Keratinocyte (primary cell): ENCODE results near the gene LRRC9. TPM values are rescaled to one million over a fixed set of nuclear protein-coding genes. Genes with fewer than 3 reads are reported as not detected.

Source experiments
- DNase-seq: peaks from one replicate; pipeline ENCODE4 v3.0.0-alpha.2; 2011; ENCODE audit warnings: low read depth, missing footprints, low spot score
- FAIRE-seq: peaks from 2 replicates; lab custom pipeline; 2011; peaks lifted over from hg19 to GRCh38; lab: Jason Lieb, UNC
- H2AFZ ChIP-seq: 2 replicates; pipeline ENCODE4 v1.6.0; 2012; ENCODE audit warnings: low read length, control low read depth, inconsistent platforms; ENCODE audit not compliant: control insufficient read depth
- H3K27ac ChIP-seq: 2 replicates; pipeline ENCODE4 v1.5.1; 2011; ENCODE audit warnings: low read length; ENCODE audit not compliant: control insufficient read depth, insufficient read depth
- H3K27me3 ChIP-seq: 3 replicates; pipeline ENCODE4 v1.6.0; 2011; ENCODE audit warnings: low read length; ENCODE audit not compliant: control insufficient read depth, insufficient read depth; ENCODE audit errors: extremely low read depth
- H3K36me3 ChIP-seq, 2 experiments: 2 replicates in 1 of 2; 3 replicates in 1 of 2; pipeline ENCODE4 v1.5.1; 2011; ENCODE audit warnings: low read length in 2 of 2, mild to moderate bottlenecking in 1 of 2; ENCODE audit not compliant: control insufficient read depth in 2 of 2, insufficient read depth in 2 of 2; ENCODE audit errors: extremely low read depth in 1 of 2
- H3K4me1 ChIP-seq: 3 replicates; pipeline ENCODE4 v1.5.1; 2011; ENCODE audit warnings: low read length; ENCODE audit not compliant: control insufficient read depth, insufficient read depth; ENCODE audit errors: extremely low read depth
- H3K4me2 ChIP-seq: 3 replicates; pipeline ENCODE4 v1.6.0; 2011; ENCODE audit warnings: low read depth, low read length; ENCODE audit not compliant: control insufficient read depth, insufficient read depth; ENCODE audit errors: extremely low read depth
- H3K4me3 ChIP-seq, 3 experiments: fragments of 200-600 bp in 1 of 3; sonication (generic) in 1 of 3; 2 replicates in 2 of 3; 3 replicates in 1 of 3; pipeline ENCODE4 v1.5.1; 2011 to 2016; ENCODE audit warnings: low read length in 3 of 3, mild to moderate bottlenecking in 3 of 3, control low read depth in 2 of 3, inconsistent platforms in 1 of 3, low read depth in 1 of 3, mixed read lengths in 1 of 3, mixed run types in 1 of 3, moderate library complexity in 1 of 3; ENCODE audit not compliant: control insufficient read depth in 2 of 3, insufficient read depth in 2 of 3; ENCODE audit errors: extremely low read depth in 1 of 3
- H3K79me2 ChIP-seq: 2 replicates; pipeline ENCODE4 v1.6.0; 2012; ENCODE audit warnings: low read length; ENCODE audit not compliant: control insufficient read depth, insufficient read depth
- H3K9ac ChIP-seq: 3 replicates; pipeline ENCODE4 v1.6.0; 2011; ENCODE audit warnings: low read length; ENCODE audit not compliant: control insufficient read depth, insufficient read depth; ENCODE audit errors: extremely low read depth
- H3K9me1 ChIP-seq: 3 replicates; pipeline ENCODE4 v1.6.0; 2011; ENCODE audit warnings: low read length; ENCODE audit not compliant: control insufficient read depth, insufficient read depth; ENCODE audit errors: extremely low read depth
- H3K9me3 ChIP-seq: 2 replicates; pipeline ENCODE4 v1.5.1; 2012; ENCODE audit warnings: low read depth, low read length; ENCODE audit not compliant: control insufficient read depth
- H4K20me1 ChIP-seq: 3 replicates; pipeline ENCODE4 v1.6.0; 2011; ENCODE audit warnings: low read length; ENCODE audit not compliant: control insufficient read depth, insufficient read depth; ENCODE audit errors: extremely low read depth
- EZH2 ChIP-seq: IDR thresholded peaks from one replicate; pipeline ENCODE4 v1.6.1; 2012; ENCODE audit warnings: inconsistent platforms, mild to moderate bottlenecking, low read length, moderate library complexity
- dilution Hi-C: fragments of 300-500 bp; cut with MboI; formaldehyde crosslinking; loops from one replicate; pipeline ENCODE4 v1.7.0; 2020; ENCODE audit warnings: low sequenced_read_pairs; ENCODE audit not compliant: extremely low pct_ligation_motif_present
- polyA plus RNA-seq, 5 experiments: library from polyadenylated mRNA; depleted of rRNA in 3 of 5; stranded (reverse) in 3 of 5; stranded (forward) in 1 of 5; unstranded in 1 of 5; fragments of >200 nt; gene quantifications; 1 replicate in 1 of 5; 2 replicates in 3 of 5; 3 replicates in 1 of 5; pipeline versions ENCODE4 v1.2.1 to v1.2.3, GENCODE V29; 2011 to 2012; ENCODE audit warnings: missing spikeins in 2 of 5, low read depth in 1 of 5, low replicate concordance in 1 of 5
- TF ChIP-seq, protein P1 (sequence below), 3 experiments: IDR thresholded peaks in 1 of 3; conservative IDR thresholded peaks in 1 of 3; optimal IDR thresholded peaks in 1 of 3; 2 replicates in 2 of 3; 3 replicates in 1 of 3; pipeline versions ENCODE3 to v1.5.1; 2011; ENCODE audit warnings: low read length in 3 of 3, mild to moderate bottlenecking in 3 of 3, moderate library complexity in 2 of 3, control low read depth in 1 of 3, inconsistent platforms in 1 of 3; ENCODE audit not compliant: insufficient read depth in 2 of 3; ENCODE audit errors: extremely low read depth in 1 of 3

The LRRC9 gene
- polyA plus RNA-seq, 1 donor (not counting 4 experiments of a cell fraction or from before 2014, with no cell fraction given), result not detected

DNA sequence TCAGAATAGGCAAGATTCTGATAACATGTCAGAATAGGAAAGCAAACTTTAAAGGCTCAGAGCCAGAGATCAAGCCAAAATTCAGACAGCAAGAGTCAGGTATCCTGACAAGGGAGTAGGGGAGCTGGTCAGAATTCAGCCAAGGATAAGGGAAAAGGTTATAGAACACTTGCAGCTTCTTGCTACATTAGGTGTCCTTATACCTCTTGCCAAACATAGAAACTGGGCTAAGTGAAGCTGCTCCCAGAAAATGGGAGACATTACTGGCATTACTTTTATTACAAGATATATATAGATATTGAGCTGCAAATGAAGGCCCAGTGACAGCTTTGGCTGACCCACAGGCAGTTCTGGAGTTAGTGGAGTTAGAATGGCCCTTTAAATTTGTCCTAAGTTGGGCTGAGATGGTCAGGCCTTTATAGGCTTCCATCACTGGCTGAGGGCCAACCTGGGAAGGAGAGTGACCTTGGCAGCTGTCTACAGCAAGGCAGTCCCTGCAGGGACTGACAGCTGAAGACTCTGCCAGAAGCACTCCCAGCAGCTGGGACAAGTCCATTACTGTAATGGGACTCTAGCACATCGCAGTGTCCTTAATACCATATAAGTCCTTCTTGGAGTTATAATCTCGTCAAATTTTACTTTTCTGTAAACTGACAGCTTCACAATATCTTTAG lies 83.0 kb downstream of the LRRC9 start:
- Histone ChIP-seq H3K4me3 (no peak overlapping the region), H3K27me3 (no peaks in the 10 kb centered on the region), H3K36me3 (no peaks in the 10 kb centered on the region), H3K9me1 (no peaks in the 10 kb centered on the region), H2AFZ (no peak overlapping the region), H4K20me1 (no peaks in the 10 kb centered on the region), H3K4me2 (no peak overlapping the region), H3K79me2 (no peaks in the 10 kb centered on the region), H3K9ac (no peak overlapping the region), H3K27ac (no peak overlapping the region), H3K9me3 (no peaks in the 10 kb centered on the region), H3K4me1 (no peaks in the 10 kb centered on the region)
- dilution Hi-C loops, result no loop called here
- no peak for DNase-seq
- FAIRE-seq, result no peak
- TF ChIP-seq, protein P1, sequence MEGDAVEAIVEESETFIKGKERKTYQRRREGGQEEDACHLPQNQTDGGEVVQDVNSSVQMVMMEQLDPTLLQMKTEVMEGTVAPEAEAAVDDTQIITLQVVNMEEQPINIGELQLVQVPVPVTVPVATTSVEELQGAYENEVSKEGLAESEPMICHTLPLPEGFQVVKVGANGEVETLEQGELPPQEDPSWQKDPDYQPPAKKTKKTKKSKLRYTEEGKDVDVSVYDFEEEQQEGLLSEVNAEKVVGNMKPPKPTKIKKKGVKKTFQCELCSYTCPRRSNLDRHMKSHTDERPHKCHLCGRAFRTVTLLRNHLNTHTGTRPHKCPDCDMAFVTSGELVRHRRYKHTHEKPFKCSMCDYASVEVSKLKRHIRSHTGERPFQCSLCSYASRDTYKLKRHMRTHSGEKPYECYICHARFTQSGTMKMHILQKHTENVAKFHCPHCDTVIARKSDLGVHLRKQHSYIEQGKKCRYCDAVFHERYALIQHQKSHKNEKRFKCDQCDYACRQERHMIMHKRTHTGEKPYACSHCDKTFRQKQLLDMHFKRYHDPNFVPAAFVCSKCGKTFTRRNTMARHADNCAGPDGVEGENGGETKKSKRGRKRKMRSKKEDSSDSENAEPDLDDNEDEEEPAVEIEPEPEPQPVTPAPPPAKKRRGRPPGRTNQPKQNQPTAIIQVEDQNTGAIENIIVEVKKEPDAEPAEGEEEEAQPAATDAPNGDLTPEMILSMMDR (optimal IDR thresholded peaks at IDR 0.05 in 1 of 3, IDR thresholded peaks at IDR 0.05 in 1 of 3, conservative IDR thresholded peaks at IDR 0.05 in 1 of 3; ENCODE audit: extremely low read depth in 1 of 3, insufficient read depth in 2 of 3, low read length in 3 of 3), result no peak
- no peak for TF ChIP-seq EZH2

DNA sequence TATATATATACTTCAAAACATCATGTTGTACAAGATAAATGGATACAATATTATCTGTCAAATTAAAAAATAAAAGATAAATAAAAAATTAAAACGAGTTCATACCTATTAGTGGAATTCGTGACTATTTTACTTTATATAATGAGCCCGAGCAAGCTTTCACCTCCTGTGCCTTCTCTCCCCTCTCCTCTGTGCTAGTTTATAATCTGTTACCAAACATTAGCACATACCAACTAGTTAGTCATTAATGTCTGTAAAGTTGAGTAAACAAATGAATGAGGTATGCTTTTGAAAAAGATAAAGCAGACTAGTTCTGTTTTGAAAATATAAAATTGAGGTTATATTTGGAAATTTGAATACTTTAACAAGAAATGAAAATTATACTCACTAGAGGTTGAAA lies 84.0 kb downstream of the LRRC9 start:
- no peak for FAIRE-seq
- Histone ChIP-seq H3K9me1 (no peaks in the 10 kb centered on the region), H3K4me3 (no peak overlapping the region), H2AFZ (no peak overlapping the region), H3K79me2 (no peaks in the 10 kb centered on the region), H3K9ac (no peak overlapping the region), H4K20me1 (no peaks in the 10 kb centered on the region), H3K27me3 (no peaks in the 10 kb centered on the region), H3K27ac (no peak overlapping the region), H3K4me2 (no peak overlapping the region), H3K4me1 (no peaks in the 10 kb centered on the region), H3K9me3 (no peaks in the 10 kb centered on the region), H3K36me3 (no peaks in the 10 kb centered on the region)
- DNase-seq, result no peak
- dilution Hi-C loops, result no loop called here
- TF ChIP-seq EZH2, result no peak
- TF ChIP-seq, protein P1 (optimal IDR thresholded peaks at IDR 0.05 in 1 of 3, IDR thresholded peaks at IDR 0.05 in 1 of 3, conservative IDR thresholded peaks at IDR 0.05 in 1 of 3; ENCODE audit: extremely low read depth in 1 of 3, insufficient read depth in 2 of 3, low read length in 3 of 3), result no peak
